ENCODE data around the gene OR2G3.
A peak's percentile ranks its signal among the peaks of the same experiment; 100 is the strongest.

OR2G3 gene

GRCh38 chr1:247605286-247605685 is at the start of gene OR2G3:
Gene OR2G3, plus strand, starts transcription at chr1:247605586. Its CDS starts 0 bp downstream, at chr1:247605586.
- no peak for DNase-seq

GRCh38 chr1:247557926-247558674 is 47.3 kb upstream of the OR2G3 start:
- no peak for DNase-seq

- no peak for DNase-seq
Observed at GRCh38 chr1:247561711-247562110, 43.7 kb upstream of the OR2G3 start.

GRCh38 chr1:247562198-247562597 is 43.2 kb upstream of the OR2G3 start:
- no peak for DNase-seq

- no peak for DNase-seq
Observed at GRCh38 chr1:247574236-247574635, 31.1 kb upstream of the OR2G3 start.

GRCh38 chr1:247574664-247575063 is 30.7 kb upstream of the OR2G3 start:
- no peak for DNase-seq

GRCh38 chr1:247576514-247576913 is 28.9 kb upstream of the OR2G3 start:
- peak; percentile 3 to 36 for DNase-seq

- no peak for DNase-seq
Observed at GRCh38 chr1:247578946-247579460, 26.4 kb upstream of the OR2G3 start.

GRCh38 chr1:247588060-247588459 is 17.3 kb upstream of the OR2G3 start, which contains the start of gene OR2G2:
Gene OR2G2, plus strand, starts transcription at chr1:247588360. Its CDS starts 0 bp downstream, at chr1:247588360.
- no peak for DNase-seq

- no peak for DNase-seq
Observed at GRCh38 chr1:247613405-247613804, 8.0 kb downstream of the OR2G3 start.

- DNase-seq, result no peak
Observed at GRCh38 chr1:247614625-247615024, 9.2 kb downstream of the OR2G3 start.

- no peak for DNase-seq
Observed at GRCh38 chr1:247627951-247628350, 22.6 kb downstream of the OR2G3 start.

- DNase-seq, result no peak
Observed at GRCh38 chr1:247638011-247638410, 32.6 kb downstream of the OR2G3 start.

- no peak for DNase-seq
Observed at GRCh38 chr1:247638781-247639180, 33.4 kb downstream of the OR2G3 start.

GRCh38 chr1:247639381-247639981 is 34.1 kb downstream of the OR2G3 start:
- DNase-seq, result no peak

- DNase-seq, result no peak
Observed at GRCh38 chr1:247642742-247643141, 37.4 kb downstream of the OR2G3 start.

GRCh38 chr1:247646867-247647266 is 41.5 kb downstream of the OR2G3 start:
- DNase-seq, result no peak

- DNase-seq, result no peak
Observed at GRCh38 chr1:247647864-247648263, 42.5 kb downstream of the OR2G3 start.

- DNase-seq, result no peak
Observed at GRCh38 chr1:247653040-247653439, 47.7 kb downstream of the OR2G3 start.
